Measurements from ENCODE around the gene CYP27C1.
"Not testable (repeated sequence)": the region's sequence is repeated elsewhere in the genome, so short reads cannot be mapped to it uniquely, and the experiment has no call there.

DNA sequence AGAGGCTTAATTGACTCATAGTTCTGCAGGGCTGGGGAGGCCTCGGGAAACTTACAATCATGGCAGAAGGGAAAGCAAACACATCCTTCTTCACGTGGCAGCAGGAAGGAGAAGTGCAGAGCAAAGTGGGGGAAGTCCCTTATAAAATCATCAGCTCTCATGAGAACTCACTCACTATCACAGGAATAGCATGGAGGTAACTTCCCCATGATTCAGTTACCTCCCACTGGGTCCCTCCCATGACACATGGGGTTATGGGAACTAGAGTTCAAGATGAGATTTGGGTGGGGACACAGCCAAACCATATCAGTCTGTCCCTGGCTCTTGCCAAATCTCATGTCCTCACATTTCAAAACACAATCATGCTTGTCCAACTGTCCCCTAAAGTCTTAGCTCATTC is 21.1 kb upstream of the CYP27C1 start:
- TF ChIP-seq, protein P1, sequence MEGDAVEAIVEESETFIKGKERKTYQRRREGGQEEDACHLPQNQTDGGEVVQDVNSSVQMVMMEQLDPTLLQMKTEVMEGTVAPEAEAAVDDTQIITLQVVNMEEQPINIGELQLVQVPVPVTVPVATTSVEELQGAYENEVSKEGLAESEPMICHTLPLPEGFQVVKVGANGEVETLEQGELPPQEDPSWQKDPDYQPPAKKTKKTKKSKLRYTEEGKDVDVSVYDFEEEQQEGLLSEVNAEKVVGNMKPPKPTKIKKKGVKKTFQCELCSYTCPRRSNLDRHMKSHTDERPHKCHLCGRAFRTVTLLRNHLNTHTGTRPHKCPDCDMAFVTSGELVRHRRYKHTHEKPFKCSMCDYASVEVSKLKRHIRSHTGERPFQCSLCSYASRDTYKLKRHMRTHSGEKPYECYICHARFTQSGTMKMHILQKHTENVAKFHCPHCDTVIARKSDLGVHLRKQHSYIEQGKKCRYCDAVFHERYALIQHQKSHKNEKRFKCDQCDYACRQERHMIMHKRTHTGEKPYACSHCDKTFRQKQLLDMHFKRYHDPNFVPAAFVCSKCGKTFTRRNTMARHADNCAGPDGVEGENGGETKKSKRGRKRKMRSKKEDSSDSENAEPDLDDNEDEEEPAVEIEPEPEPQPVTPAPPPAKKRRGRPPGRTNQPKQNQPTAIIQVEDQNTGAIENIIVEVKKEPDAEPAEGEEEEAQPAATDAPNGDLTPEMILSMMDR (IDR thresholded peaks at IDR 0.05; ENCODE audit: low read depth, low read length, missing input control), result not testable (repeated sequence)
- not testable (repeated sequence) for TF ChIP-seq MAX (IDR thresholded peaks at IDR 0.05); SP1 (IDR thresholded peaks at IDR 0.05); RAD21 (IDR thresholded peaks at IDR 0.05); YY1 (IDR thresholded peaks at IDR 0.05); GABPA (IDR thresholded peaks at IDR 0.05 in 1 of 2, conservative IDR thresholded peaks at IDR 0.05 in 1 of 2); EGR1 (IDR thresholded peaks at IDR 0.05; ENCODE audit: low read depth in 2 of 2)
- TF ChIP-seq, protein P2, sequence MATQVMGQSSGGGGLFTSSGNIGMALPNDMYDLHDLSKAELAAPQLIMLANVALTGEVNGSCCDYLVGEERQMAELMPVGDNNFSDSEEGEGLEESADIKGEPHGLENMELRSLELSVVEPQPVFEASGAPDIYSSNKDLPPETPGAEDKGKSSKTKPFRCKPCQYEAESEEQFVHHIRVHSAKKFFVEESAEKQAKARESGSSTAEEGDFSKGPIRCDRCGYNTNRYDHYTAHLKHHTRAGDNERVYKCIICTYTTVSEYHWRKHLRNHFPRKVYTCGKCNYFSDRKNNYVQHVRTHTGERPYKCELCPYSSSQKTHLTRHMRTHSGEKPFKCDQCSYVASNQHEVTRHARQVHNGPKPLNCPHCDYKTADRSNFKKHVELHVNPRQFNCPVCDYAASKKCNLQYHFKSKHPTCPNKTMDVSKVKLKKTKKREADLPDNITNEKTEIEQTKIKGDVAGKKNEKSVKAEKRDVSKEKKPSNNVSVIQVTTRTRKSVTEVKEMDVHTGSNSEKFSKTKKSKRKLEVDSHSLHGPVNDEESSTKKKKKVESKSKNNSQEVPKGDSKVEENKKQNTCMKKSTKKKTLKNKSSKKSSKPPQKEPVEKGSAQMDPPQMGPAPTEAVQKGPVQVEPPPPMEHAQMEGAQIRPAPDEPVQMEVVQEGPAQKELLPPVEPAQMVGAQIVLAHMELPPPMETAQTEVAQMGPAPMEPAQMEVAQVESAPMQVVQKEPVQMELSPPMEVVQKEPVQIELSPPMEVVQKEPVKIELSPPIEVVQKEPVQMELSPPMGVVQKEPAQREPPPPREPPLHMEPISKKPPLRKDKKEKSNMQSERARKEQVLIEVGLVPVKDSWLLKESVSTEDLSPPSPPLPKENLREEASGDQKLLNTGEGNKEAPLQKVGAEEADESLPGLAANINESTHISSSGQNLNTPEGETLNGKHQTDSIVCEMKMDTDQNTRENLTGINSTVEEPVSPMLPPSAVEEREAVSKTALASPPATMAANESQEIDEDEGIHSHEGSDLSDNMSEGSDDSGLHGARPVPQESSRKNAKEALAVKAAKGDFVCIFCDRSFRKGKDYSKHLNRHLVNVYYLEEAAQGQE (IDR thresholded peaks at IDR 0.05), result not testable (repeated sequence)
- TF ChIP-seq, protein P3, sequence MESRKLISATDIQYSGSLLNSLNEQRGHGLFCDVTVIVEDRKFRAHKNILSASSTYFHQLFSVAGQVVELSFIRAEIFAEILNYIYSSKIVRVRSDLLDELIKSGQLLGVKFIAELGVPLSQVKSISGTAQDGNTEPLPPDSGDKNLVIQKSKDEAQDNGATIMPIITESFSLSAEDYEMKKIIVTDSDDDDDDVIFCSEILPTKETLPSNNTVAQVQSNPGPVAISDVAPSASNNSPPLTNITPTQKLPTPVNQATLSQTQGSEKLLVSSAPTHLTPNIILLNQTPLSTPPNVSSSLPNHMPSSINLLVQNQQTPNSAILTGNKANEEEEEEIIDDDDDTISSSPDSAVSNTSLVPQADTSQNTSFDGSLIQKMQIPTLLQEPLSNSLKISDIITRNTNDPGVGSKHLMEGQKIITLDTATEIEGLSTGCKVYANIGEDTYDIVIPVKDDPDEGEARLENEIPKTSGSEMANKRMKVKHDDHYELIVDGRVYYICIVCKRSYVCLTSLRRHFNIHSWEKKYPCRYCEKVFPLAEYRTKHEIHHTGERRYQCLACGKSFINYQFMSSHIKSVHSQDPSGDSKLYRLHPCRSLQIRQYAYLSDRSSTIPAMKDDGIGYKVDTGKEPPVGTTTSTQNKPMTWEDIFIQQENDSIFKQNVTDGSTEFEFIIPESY (IDR thresholded peaks at IDR 0.05), result not testable (repeated sequence)

All from liver (tissue), 3 donors.